Measurements from ENCODE around the gene ZIC5. TPM values are rescaled to one million over a fixed set of nuclear protein-coding genes. Genes with fewer than 3 reads are reported as not detected.

ZIC5 gene
- not detected for total RNA-seq
- long read RNA-seq: 0 reads

DNA sequence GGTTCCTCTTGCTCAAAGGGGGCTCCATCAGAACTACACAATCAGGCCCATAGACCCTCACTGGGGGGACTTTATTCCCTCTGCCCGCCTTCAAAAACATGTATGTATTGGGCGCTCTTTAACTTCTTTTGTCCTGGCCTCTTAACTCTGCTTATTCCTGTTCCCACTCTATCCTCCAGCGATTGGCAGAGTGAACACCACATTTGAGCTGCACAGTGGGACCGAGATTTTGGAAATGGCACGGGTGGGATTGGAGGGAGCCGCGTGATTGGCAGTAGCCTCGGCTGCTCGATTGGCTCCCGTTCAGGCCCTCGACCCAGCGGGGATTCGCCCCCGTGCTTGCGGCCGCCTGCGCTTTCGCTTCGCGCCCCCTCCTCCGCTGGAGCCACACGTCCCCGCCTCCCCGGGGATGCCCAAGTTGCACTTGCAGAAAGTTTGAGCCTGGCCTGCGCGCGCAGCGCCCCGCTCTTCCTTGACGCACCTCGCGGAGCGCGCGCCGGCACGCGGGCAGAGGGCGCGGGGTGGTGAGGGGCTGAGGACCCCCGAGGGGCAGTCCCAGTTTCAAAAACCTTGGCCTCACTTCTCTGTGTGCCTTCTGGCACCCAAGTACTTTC lies at the start of gene ZIC5:
Gene ZIC5, minus strand, starts transcription at position 192 of the 614 bp plus-strand sequence. Its CDS starts 164 bp downstream, at position 28.
- no peak for ATAC-seq
- intact Hi-C loops (cut with DNase I): no loop called here
- no peak for DNase-seq (ENCODE audit: missing footprints)

- no peak for DNase-seq (ENCODE audit: missing footprints)
- intact Hi-C loops (cut with DNase I): no loop called here
These were observed 48.3 kb upstream of the ZIC5 start for GRCh38 chr13:100019780-100020356.

GRCh38 chr13:100014621-100015020 lies 43.1 kb upstream of the ZIC5 start:
- ATAC-seq (no peak), DNase-seq (ENCODE audit: missing footprints) (no peak)
- intact Hi-C loops (cut with DNase I): no loop called here

More at GRCh38 chr13:100019780-100020356, 48.3 kb upstream of the ZIC5 start:
- ATAC-seq: no peak

DNA sequence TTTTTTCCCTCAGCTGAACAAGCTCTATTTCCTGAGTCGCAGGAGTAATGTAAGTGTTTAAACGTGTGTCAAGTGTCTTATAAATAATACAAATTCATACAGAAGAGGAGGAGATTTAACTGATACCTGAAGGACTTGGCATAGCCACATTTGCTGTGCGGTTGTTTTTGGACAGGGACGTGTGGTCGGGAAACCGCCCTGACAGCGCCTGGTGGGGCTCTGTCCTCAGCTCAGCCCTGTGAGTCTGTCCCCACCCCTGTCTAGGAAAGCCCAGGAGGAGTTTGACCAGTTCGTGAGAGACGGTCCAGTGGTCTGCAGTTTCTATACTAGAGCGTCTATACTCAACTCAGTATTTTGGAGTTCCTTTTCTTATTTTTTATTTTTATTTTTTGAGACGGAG lies 26.7 kb upstream of the ZIC5 start:
- DNase-seq (ENCODE audit: missing footprints) (no peak), ATAC-seq (no peak)
- intact Hi-C loops (cut with DNase I): no loop called here

DNA sequence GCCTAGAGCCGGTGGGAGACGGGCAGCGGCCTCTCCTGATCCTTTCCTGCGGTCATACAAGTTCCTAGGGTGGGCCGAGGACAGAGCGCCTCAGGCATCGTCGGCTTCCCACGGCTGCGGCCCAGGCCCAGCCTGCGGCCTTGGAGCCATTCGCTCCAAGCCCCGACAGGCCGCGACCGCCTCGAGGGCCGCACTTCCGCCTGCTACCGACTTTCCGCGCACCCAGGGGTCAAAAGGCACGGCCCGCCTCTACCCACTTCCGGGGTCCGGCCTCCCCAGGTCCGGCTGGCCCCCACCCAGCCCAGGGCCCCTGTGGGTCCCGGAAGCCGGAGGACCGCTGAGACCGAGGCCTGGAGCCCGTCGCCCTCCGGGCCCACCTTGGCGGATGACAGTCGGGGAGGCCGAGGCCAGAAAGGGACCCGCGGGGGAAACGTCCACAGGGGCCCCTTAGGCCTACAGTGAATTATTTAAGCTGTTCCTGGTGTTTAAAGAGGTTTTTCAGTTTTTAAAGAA lies 26.2 kb upstream of the ZIC5 start:
- intact Hi-C loops (cut with DNase I): no loop called here
- DNase-seq (ENCODE audit: missing footprints): no peak
- no peak for ATAC-seq

GRCh38 chr13:99996381-99996973 lies 24.9 kb upstream of the ZIC5 start:
- intact Hi-C loops (cut with DNase I): no loop called here
- DNase-seq (ENCODE audit: missing footprints) (no peak), ATAC-seq (no peak)

DNA sequence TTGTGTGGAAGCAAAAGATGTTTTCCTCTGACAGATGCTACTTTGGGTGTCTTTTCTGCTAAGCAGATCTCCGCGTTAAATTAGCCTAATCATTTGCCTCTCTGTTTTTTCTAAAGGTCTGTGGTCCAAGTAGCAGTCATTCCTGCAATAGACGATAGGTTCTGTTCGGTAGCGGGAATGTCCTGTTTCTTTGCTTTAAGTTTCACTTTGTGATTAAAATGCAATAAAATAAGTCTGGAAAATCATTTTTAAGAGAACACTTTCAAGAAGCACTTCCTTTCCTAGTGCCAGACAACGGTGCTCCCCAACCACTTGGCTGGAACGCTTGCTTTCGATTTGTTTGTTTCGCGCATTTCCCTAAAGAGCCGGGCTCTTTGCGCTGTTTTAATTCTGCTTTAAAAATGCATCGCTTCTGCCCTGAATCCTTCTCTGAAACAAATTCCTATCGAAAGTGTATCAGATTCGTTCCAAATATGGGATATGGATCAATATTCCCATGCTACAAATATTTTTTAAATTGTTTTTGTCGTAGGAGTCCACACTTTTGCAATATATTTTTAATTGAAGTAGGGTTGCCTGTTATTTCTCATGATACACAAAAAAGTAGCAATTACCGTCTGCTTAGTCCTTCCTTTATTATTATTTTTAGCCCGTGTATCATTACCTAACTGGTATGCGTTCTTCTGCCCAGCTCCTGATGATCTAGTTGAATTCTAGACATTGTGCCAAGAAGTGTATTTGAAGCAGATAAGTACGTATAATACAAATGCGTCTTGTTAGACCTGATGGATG lies 24.2 kb upstream of the ZIC5 start:
- intact Hi-C loops (cut with DNase I): no loop called here
- ATAC-seq (no peak), DNase-seq (ENCODE audit: missing footprints) (no peak)

- ATAC-seq (no peak), DNase-seq (ENCODE audit: missing footprints) (no peak)
- intact Hi-C loops (cut with DNase I): no loop called here
These were observed 23.6 kb upstream of the ZIC5 start for GRCh38 chr13:99995104-99995588.

DNA sequence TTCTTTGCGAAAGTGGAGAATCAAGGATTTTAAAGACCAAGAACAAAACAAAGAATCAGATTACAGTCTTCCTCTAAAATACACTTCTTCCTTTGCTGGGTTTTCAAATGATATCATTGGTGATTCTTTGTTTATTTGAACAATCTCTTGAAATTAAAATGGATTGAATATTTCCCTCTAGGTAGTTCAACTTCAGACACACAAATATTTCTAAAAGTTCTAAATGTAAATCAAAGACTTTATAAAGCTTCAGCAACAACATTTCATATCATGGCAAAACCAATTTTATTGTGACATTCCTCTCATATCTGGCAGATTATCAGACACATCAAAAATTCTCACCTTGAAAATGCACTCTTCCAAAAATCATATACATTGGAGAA lies 23.1 kb upstream of the ZIC5 start:
- intact Hi-C loops (cut with DNase I): no loop called here
- DNase-seq (ENCODE audit: missing footprints) (no peak), ATAC-seq (no peak)

DNA sequence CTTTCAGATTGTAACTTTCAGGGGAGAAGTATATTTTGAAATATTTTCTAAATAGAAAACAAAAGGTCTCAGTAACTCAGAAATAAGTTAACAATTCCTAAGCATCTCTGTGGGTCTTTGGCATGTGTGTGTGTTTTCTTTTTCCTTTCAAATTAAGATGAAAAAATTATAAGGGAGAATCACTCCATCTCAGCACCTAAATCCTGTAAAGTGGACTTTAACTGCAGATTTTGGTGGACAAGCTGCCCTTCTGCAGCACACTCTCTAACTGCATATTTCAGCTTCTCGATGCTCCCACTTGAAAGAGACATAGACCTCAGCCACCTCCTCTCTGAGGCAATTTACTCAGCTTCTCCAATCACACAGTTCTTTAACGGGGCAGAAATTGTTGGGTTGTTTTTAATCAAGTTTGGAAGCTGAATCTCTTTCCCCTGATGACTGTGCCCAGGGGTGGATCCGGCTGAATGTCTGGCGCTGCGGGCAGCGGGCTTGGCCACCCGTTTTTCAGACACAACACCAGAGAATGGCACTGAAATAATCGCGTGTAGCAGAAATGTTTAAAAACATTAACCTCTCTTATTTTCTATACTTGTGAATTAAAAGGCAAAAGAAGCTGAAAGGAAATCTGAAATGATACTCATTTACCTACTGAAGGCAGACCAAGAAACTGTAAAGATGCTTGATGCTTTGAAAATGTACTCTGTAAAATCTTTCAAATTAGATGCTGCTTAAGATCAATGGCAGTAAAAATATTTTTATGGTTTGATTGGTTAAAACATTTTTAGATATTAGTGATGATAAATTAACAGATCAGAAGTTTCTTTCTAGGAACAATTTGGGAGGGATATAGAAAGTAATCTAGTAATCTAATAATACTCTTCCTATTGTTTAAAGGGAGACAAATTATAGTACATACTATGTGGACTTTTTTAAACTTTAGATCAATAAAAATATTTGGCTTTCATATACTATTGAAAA lies 22.4 kb upstream of the ZIC5 start:
- intact Hi-C loops (cut with DNase I): no loop called here
- ATAC-seq (no peak), DNase-seq (ENCODE audit: missing footprints) (no peak)

DNA sequence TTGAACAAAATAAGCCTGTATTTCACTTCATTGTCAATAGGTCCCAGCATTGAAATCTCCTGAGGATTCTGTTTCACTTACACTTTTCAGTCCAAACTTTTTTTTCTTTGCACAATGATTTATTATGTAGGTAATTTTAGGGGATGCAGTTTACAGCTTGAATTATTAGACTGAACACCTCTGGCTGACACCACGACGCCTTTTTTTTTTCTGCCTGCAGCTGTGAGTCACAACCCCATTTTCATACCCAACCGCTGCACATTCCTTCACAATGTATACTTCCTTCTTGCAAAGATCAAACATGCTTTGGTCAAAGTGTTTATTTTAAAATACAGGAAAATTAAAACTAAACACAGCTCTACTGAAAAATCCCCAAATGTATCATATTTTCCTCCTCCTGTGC lies 21.4 kb upstream of the ZIC5 start:
- DNase-seq (ENCODE audit: missing footprints) (no peak), ATAC-seq (no peak)
- intact Hi-C loops (cut with DNase I): no loop called here

DNA sequence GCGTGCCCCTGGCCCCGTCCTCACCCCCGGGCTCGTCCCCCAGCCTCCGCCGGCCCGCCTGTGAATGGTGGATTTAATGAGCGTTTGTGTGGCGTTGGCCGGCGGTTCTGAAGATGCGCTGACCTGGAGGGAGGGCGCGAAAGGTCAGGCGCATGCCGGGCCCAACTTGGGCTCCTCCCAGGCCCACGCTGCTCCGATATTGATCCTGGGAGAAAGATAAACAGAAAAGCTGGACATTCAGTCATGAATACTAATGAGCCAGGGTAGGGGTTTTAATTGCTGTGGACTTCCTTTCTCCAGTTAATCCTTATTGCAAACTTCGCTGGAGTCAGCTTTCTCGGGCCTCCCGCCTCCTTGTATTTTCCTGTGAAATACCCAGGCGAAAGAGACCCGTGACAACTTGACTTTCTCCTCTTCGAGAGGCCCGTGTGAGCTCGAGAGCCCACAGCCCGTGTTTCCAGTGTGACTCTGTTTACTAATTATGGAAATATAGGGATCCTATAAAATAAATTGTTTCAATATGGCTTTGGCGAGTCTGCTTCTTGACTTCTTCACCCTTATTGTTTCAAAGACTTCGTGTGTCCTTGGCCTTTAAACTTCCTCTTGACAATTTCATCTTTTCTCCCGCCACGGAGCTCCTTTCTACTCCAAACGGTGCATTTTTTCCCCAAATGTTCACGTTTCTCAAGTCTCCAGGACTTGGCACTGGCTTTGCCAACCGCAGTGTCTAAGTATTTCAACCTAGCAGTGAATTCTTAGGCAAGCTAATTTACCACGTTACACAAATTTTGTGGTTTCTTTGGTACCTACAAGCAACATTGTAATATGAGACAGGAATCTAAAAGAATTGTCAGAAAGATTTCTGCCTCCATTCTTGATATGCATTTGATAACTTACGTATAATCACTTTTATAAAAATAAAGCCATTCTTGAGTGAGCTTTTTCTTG lies 20.5 kb upstream of the ZIC5 start:
- no peak for DNase-seq (ENCODE audit: missing footprints)

DNA sequence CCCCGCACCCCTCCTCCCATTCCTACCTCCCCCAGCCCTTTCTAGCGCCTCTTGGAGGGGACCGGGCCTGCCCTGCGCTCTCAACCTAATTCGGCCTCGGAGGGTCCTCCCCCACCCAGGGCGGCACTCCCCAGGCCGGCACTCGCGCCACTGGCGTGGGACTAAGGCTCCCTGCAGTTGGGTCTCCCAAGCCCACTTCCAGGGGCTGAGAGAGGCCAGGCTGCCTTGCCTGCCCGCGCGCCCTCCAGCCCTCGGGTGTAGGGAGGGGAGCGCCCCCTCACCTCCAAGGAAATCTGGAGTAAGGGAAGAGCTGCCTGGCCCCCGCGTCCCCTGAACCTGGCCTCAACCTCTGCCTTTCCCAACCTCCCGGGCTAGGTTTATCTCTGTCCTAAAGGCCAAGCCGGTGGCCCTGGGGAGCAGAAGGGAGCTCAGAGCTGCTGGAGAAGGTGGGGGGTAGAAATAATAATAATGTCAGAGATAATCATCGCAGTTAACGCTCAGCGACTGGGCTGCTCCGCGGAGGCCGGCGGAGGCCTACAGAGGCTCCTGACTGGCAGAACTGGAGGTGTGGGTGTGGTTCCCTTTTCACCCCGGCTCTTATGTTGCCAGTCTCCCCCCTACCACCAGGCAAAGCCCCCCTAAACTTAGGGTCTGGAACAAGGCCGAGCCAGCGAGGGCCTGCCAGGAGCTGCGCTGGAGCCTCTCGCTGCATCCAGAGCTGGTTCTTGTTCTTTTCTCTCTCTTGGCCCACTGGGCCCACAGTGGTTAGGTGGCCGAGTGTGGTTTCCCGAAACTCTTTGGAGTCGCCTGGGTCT lies 19.7 kb upstream of the ZIC5 start:
- no peak for ATAC-seq
- intact Hi-C loops (cut with DNase I): no loop called here
- DNase-seq (ENCODE audit: missing footprints): no peak

More for the DNA sequence above, 20.5 kb upstream of the ZIC5 start:
- intact Hi-C loops (cut with DNase I): no loop called here
- no peak for ATAC-seq

- intact Hi-C loops (cut with DNase I): no loop called here
These were observed 18.8 kb upstream of the ZIC5 start for GRCh38 chr13:99990126-99990977.

DNA sequence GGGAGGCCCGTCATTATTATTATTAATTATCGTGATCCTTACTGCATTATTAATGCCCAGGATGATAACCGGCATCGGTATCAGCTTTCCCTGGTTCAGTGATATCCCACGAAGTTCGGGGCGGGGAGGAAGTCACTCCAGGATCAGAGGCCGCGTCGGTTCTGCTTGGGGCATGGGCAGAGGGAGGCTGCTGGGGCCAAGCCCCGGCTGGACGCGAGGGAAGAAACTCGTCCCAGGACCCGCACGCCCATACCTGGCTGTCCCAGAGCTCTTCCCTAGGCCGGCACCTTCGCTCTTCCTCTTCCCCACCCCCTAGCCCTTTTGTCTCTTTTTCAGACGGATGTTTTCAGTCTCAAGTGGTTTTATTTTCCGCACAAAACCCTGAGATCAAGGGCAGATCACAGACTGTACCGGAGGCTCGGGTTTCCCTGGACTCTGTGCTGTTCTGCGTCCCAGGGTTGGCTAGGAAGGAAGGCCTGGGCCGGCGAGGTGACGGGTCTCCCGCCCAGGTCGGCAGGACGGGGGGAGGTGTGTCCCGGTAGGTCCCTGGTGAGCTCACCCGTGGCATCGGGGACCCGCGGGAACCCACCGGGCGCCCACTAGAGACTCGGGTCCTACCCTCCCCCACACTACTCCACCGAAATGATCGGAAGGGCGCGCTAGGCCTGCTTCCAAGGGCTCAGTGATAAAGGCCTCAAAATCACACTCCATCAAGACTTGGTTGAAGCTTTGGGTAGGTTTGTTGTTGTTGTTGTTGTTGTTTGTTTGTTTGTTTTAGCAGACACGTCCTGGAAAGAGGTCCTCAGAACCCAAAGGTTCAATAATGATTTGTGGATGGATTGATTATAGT lies 17.9 kb upstream of the ZIC5 start:
- intact Hi-C loops (cut with DNase I): no loop called here
- no peak for ATAC-seq

More at GRCh38 chr13:99990126-99990977, 18.8 kb upstream of the ZIC5 start:
- no peak for DNase-seq (ENCODE audit: missing footprints)
- no peak for ATAC-seq

More for the DNA sequence above, 17.9 kb upstream of the ZIC5 start:
- DNase-seq (ENCODE audit: missing footprints): no peak

All from Right ventricle myocardium inferior (tissue), 1 donor.